WTC11 (cell line): ENCODE results near the gene SLC1A4. TPM values are rescaled to one million over a fixed set of nuclear protein-coding genes. Genes with fewer than 3 reads are reported as not detected.

Source experiments
- ATAC-seq: fragments of 200-7000 bp; cut with Tn5 transposase; 2 replicates; pipeline ENCODE4 v1.10.0; 2021; ENCODE audit warnings: mild to moderate bottlenecking, moderate library complexity
- CTCF ChIA-PET: fragments of 300-600 bp; sonication (Branson Sonifier 250); formaldehyde crosslinking; loops from one replicate; lab custom pipeline; 2021; ENCODE audit warnings: antibody characterized with exemption; lab: Charles Lee
- POLR2A ChIA-PET: fragments of 350-600 bp; sonication (Branson Sonifier 250); formaldehyde crosslinking; loops from one replicate; lab custom pipeline; 2021; ENCODE audit warnings: antibody characterized with exemption; lab: Charles Lee
- DNase-seq: peaks from one replicate; pipeline ENCODE4 v3.0.0; 2021; ENCODE audit warnings: low spot score
- H3K27ac Mint-ChIP-seq: 2 replicates; pipeline ENCODE4 v1.8.0; 2021; ENCODE audit warnings: mixed read lengths
- H3K27me3 Mint-ChIP-seq: 2 replicates; pipeline ENCODE4 v1.8.0; 2021; ENCODE audit warnings: low read depth, mild to moderate bottlenecking, moderate library complexity, mixed read lengths
- H3K36me3 Mint-ChIP-seq: 2 replicates; pipeline ENCODE4 v1.8.0; 2021; ENCODE audit warnings: mixed read lengths
- H3K4me1 Mint-ChIP-seq: 2 replicates; pipeline ENCODE4 v1.8.0; 2022; ENCODE audit warnings: mixed read lengths
- H3K4me3 Mint-ChIP-seq: 2 replicates; pipeline ENCODE4 v1.8.0; 2021; ENCODE audit warnings: mild to moderate bottlenecking, moderate library complexity, mixed read lengths
- H3K9me3 Mint-ChIP-seq: 2 replicates; pipeline ENCODE4 v1.8.0; 2021; ENCODE audit warnings: mixed read lengths
- CREB1 ChIP-seq: sonication (generic); formaldehyde crosslinking; IDR thresholded peaks from 2 replicates; pipeline ENCODE4 v1.8.0; 2023; ENCODE audit warnings: mild to moderate bottlenecking, missing genetic modification reagents
- CREM ChIP-seq: sonication (generic); formaldehyde crosslinking; IDR thresholded peaks from 2 replicates; pipeline ENCODE4 v1.8.1; 2022; ENCODE audit warnings: mild to moderate bottlenecking, missing genetic modification reagents, moderate library complexity
- E2F4 ChIP-seq: sonication (generic); formaldehyde crosslinking; IDR thresholded peaks from 2 replicates; pipeline ENCODE4 v1.8.1; 2022; ENCODE audit warnings: low read depth, mild to moderate bottlenecking, moderate library complexity, missing genetic modification reagents, borderline replicate concordance
- ETV6 ChIP-seq: sonication (generic); formaldehyde crosslinking; IDR thresholded peaks from 2 replicates; pipeline ENCODE4 v1.8.1; 2022; ENCODE audit warnings: mild to moderate bottlenecking, missing genetic modification reagents
- FOXP1 ChIP-seq: sonication (generic); formaldehyde crosslinking; IDR thresholded peaks from 2 replicates; pipeline ENCODE4 v1.8.0; 2022; ENCODE audit warnings: missing genetic modification reagents, mild to moderate bottlenecking, moderate library complexity, borderline replicate concordance
- GABPB1 ChIP-seq: sonication (generic); formaldehyde crosslinking; IDR thresholded peaks from 2 replicates; pipeline ENCODE4 v1.8.1; 2023; ENCODE audit warnings: mild to moderate bottlenecking, missing genetic modification reagents
- HMGA2 ChIP-seq: fragments of 250-450 bp; sonication (Bioruptor Pico); IDR thresholded peaks from 2 replicates; pipeline ENCODE4 v1.4.0; 2021; ENCODE audit warnings: mild to moderate bottlenecking, moderate library complexity
- JAZF1 ChIP-seq: fragments of 250-450 bp; sonication (Bioruptor Pico); IDR thresholded peaks from 2 replicates; pipeline ENCODE4 v1.9.0; 2021; ENCODE audit warnings: moderate library complexity, mild to moderate bottlenecking, inconsistent platforms
- JUN ChIP-seq: sonication (generic); formaldehyde crosslinking; IDR thresholded peaks from 2 replicates; pipeline ENCODE4 v1.8.0; 2023; ENCODE audit warnings: mild to moderate bottlenecking, missing genetic modification reagents
- NFATC4 ChIP-seq: fragments of 250-450 bp; sonication (Bioruptor Pico); IDR thresholded peaks from 2 replicates; pipeline ENCODE4 v1.9.0; 2021; ENCODE audit warnings: mild to moderate bottlenecking
- NFE2L1 ChIP-seq: sonication (generic); formaldehyde crosslinking; IDR thresholded peaks from 2 replicates; pipeline ENCODE4 v1.8.1; 2023; ENCODE audit warnings: missing genetic modification reagents
- RELA ChIP-seq: sonication (generic); formaldehyde crosslinking; IDR thresholded peaks from 2 replicates; pipeline ENCODE4 v1.8.1; 2022; ENCODE audit warnings: missing genetic modification reagents, mild to moderate bottlenecking, borderline replicate concordance
- ZNF671 ChIP-seq: fragments of 250-450 bp; sonication (Bioruptor Pico); IDR thresholded peaks from 2 replicates; pipeline ENCODE4 v1.8.0; 2021; ENCODE audit warnings: mild to moderate bottlenecking
- total RNA-seq: library from RNA; stranded (reverse); gene quantifications from 3 replicates; pipeline ENCODE4 v1.2.3, GENCODE V29; 2021
- TF ChIP-seq, protein P1 (sequence below): sonication (generic); formaldehyde crosslinking; IDR thresholded peaks from 2 replicates; pipeline ENCODE4 v1.8.1; 2023; ENCODE audit warnings: mild to moderate bottlenecking, missing genetic modification reagents, moderate library complexity
- TF ChIP-seq, protein P2 (sequence below): sonication (generic); formaldehyde crosslinking; IDR thresholded peaks from 2 replicates; pipeline ENCODE4 v1.8.1; 2022; ENCODE audit warnings: mild to moderate bottlenecking, missing genetic modification reagents, moderate library complexity, borderline replicate concordance
- TF ChIP-seq, protein P3 (sequence below): sonication (generic); formaldehyde crosslinking; IDR thresholded peaks from 2 replicates; pipeline ENCODE4 v1.8.0; 2022; ENCODE audit warnings: missing genetic modification reagents
- TF ChIP-seq, protein P4 (sequence below): fragments of 200-600 bp; IDR thresholded peaks from 2 replicates; pipeline ENCODE4 v1.8.0; 2022; ENCODE audit warnings: antibody characterized with exemption
- TF ChIP-seq, protein P5 (sequence below): sonication (generic); formaldehyde crosslinking; IDR thresholded peaks from 2 replicates; pipeline ENCODE4 v1.8.1; 2022; ENCODE audit warnings: low read depth, missing genetic modification reagents, borderline replicate concordance

Gene SLC1A4
- total RNA-seq, 1 experiment from 2014 or later: 1.6 TPM

DNA sequence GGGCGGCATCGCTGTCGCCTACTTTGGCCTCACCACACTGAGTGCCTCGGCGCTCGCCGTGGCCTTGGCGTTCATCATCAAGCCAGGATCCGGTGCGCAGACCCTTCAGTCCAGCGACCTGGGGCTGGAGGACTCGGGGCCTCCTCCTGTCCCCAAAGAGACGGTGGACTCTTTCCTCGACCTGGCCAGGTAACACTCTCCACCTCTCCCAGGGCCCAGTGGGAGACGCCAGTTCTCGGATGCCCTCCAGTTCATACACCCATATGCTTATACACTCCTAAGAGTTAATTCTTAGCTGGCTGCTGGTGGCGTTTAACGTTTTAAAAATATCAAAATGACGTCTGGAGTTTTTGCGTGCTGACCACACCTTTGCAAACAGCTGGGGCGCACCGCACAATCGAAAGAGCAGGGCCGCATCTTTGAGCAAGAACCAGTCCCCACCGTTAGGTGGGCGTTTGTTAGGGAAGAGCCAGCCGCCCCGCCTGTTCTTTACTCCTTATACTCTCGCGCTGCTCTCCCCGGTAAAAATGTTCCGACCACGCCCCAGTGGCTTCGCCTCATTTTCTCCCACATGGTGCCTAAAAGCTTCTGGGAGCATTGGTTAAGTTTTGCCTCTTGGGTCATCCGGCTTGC is 899 bp downstream of the SLC1A4 start:
- ATAC-seq (peak; percentile 10), DNase-seq (peak; percentile 26)
- ChIA-PET CTCF (interaction anchor here (0.6 to 1.8 kb wide), 5 partner anchors 11 to 72 kb away, joined by 3 to 7 read pairs (median 3); no protein-coding TSS in a partner anchor), POLR2A (interaction anchor here (0.5 to 0.8 kb wide), 3 partner anchors 11 to 66 kb away, joined by 3 to 6 read pairs (median 3); partner anchors contain the start of gene CEP68)
- Mint-ChIP-seq H3K36me3 (no peaks in the 10 kb centered on the region), H3K4me1 (peaks cover 19% of the 10 kb centered on the region), H3K9me3 (no peaks in the 10 kb centered on the region), H3K4me3 (peak overlapping the region; percentile 70), H3K27me3 (peaks cover 63% of the 10 kb centered on the region), H3K27ac (no peak overlapping the region)
- TF ChIP-seq NFE2L1 (CRISPR knock-in tag) (0 out of 2 replicates have a peak, but pooled peaks have one; percentile 5), E2F4 (0 out of 2 replicates have a peak, but pooled peaks have one; percentile 10), JUN (CRISPR knock-in tag) (no peak)

- Mint-ChIP-seq H3K27ac (no peak overlapping the region), H3K4me3 (no peak overlapping the region), H3K27me3 (peaks cover 61% of the 10 kb centered on the region), H3K9me3 (no peaks in the 10 kb centered on the region), H3K4me1 (peaks cover 19% of the 10 kb centered on the region), H3K36me3 (no peaks in the 10 kb centered on the region)
- no peak for TF ChIP-seq JAZF1 (CRISPR knock-in tag)
- no peak for TF ChIP-seq ETV6 (CRISPR knock-in tag)
- no peak for TF ChIP-seq HMGA2 (CRISPR knock-in tag)
- no peak for TF ChIP-seq NFATC4 (CRISPR knock-in tag)
- no peak for ATAC-seq
- ChIA-PET CTCF (interaction anchor here (0.6 to 1.8 kb wide), 3 partner anchors 12 to 41 kb away, joined by 3 to 7 read pairs (median 5); no protein-coding TSS in a partner anchor), POLR2A (interaction anchor here (0.6 to 1.1 kb wide), 2 partner anchors 43 to 66 kb away, joined by 3 to 4 read pairs; no protein-coding TSS in a partner anchor)
- no peak for DNase-seq
Measured at GRCh38 chr2:64990876-64991275, 1.7 kb downstream of the SLC1A4 start.

- Mint-ChIP-seq H3K4me3 (no peak overlapping the region), H3K27ac (no peak overlapping the region), H3K27me3 (peaks cover 49% of the 10 kb centered on the region), H3K4me1 (peaks cover 14% of the 10 kb centered on the region), H3K36me3 (no peaks in the 10 kb centered on the region), H3K9me3 (no peaks in the 10 kb centered on the region)
- TF ChIP-seq HMGA2 (CRISPR knock-in tag) (no peak), ZNF671 (no peak), CREB1 (no peak), NFE2L1 (CRISPR knock-in tag) (no peak), FOXP1 (no peak), CREM (CRISPR knock-in tag) (no peak), JAZF1 (CRISPR knock-in tag) (no peak), GABPB1 (CRISPR knock-in tag) (no peak), ETV6 (CRISPR knock-in tag) (no peak), RELA (CRISPR knock-in tag) (no peak)
- TF ChIP-seq, protein P1, sequence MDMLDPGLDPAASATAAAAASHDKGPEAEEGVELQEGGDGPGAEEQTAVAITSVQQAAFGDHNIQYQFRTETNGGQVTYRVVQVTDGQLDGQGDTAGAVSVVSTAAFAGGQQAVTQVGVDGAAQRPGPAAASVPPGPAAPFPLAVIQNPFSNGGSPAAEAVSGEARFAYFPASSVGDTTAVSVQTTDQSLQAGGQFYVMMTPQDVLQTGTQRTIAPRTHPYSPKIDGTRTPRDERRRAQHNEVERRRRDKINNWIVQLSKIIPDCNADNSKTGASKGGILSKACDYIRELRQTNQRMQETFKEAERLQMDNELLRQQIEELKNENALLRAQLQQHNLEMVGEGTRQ (CRISPR knock-in tag): no peak
- TF ChIP-seq, protein P2, sequence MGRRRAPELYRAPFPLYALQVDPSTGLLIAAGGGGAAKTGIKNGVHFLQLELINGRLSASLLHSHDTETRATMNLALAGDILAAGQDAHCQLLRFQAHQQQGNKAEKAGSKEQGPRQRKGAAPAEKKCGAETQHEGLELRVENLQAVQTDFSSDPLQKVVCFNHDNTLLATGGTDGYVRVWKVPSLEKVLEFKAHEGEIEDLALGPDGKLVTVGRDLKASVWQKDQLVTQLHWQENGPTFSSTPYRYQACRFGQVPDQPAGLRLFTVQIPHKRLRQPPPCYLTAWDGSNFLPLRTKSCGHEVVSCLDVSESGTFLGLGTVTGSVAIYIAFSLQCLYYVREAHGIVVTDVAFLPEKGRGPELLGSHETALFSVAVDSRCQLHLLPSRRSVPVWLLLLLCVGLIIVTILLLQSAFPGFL (CRISPR knock-in tag): no peak
- TF ChIP-seq, protein P3, sequence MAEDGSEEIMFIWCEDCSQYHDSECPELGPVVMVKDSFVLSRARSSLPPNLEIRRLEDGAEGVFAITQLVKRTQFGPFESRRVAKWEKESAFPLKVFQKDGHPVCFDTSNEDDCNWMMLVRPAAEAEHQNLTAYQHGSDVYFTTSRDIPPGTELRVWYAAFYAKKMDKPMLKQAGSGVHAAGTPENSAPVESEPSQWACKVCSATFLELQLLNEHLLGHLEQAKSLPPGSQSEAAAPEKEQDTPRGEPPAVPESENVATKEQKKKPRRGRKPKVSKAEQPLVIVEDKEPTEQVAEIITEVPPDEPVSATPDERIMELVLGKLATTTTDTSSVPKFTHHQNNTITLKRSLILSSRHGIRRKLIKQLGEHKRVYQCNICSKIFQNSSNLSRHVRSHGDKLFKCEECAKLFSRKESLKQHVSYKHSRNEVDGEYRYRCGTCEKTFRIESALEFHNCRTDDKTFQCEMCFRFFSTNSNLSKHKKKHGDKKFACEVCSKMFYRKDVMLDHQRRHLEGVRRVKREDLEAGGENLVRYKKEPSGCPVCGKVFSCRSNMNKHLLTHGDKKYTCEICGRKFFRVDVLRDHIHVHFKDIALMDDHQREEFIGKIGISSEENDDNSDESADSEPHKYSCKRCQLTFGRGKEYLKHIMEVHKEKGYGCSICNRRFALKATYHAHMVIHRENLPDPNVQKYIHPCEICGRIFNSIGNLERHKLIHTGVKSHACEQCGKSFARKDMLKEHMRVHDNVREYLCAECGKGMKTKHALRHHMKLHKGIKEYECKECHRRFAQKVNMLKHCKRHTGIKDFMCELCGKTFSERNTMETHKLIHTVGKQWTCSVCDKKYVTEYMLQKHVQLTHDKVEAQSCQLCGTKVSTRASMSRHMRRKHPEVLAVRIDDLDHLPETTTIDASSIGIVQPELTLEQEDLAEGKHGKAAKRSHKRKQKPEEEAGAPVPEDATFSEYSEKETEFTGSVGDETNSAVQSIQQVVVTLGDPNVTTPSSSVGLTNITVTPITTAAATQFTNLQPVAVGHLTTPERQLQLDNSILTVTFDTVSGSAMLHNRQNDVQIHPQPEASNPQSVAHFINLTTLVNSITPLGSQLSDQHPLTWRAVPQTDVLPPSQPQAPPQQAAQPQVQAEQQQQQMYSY: no peak
- TF ChIP-seq, protein P4, sequence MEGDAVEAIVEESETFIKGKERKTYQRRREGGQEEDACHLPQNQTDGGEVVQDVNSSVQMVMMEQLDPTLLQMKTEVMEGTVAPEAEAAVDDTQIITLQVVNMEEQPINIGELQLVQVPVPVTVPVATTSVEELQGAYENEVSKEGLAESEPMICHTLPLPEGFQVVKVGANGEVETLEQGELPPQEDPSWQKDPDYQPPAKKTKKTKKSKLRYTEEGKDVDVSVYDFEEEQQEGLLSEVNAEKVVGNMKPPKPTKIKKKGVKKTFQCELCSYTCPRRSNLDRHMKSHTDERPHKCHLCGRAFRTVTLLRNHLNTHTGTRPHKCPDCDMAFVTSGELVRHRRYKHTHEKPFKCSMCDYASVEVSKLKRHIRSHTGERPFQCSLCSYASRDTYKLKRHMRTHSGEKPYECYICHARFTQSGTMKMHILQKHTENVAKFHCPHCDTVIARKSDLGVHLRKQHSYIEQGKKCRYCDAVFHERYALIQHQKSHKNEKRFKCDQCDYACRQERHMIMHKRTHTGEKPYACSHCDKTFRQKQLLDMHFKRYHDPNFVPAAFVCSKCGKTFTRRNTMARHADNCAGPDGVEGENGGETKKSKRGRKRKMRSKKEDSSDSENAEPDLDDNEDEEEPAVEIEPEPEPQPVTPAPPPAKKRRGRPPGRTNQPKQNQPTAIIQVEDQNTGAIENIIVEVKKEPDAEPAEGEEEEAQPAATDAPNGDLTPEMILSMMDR: no peak
- TF ChIP-seq, protein P5, sequence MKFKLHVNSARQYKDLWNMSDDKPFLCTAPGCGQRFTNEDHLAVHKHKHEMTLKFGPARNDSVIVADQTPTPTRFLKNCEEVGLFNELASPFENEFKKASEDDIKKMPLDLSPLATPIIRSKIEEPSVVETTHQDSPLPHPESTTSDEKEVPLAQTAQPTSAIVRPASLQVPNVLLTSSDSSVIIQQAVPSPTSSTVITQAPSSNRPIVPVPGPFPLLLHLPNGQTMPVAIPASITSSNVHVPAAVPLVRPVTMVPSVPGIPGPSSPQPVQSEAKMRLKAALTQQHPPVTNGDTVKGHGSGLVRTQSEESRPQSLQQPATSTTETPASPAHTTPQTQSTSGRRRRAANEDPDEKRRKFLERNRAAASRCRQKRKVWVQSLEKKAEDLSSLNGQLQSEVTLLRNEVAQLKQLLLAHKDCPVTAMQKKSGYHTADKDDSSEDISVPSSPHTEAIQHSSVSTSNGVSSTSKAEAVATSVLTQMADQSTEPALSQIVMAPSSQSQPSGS (CRISPR knock-in tag): no peak
- POLR2A ChIA-PET: no interaction called here
- CTCF ChIA-PET: interaction anchor here (1.0 to 1.7 kb wide), 4 partner anchors 25 to 74 kb away, joined by 4 to 6 read pairs (median 5); no protein-coding TSS in a partner anchor
- DNase-seq (no peak), ATAC-seq (no peak)
Measured at GRCh38 chr2:64992218-64992617, 3.0 kb downstream of the SLC1A4 start.
